Measurements from ENCODE around the gene KLK12.

The KLK12 gene

DNA sequence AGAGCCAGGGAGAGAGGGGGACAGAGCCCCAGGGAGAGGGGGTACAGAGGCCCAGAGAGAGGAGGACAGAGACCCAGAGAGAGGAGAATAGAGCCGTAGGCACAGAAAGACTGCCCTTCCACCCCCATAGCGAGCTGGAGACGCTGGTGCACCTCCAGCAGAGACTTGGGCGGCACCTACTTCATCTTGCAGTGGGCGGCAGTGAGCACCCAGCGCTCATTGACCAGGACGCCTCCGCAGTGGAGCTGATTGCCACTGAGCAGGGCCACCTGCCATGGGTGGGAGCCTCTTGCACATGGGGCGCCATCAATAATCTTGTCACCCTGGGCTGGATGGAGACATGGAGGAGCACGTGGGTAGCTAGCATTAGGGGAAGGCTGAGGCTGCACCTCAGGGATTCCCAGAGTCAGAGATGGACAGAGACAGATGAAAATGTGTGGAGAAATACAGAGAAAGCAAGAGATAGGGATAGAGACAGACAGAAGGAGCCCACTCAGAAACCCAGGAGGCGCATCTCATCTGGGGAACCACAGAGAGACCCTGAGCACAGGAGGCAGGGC is 53.1 kb downstream of the KLK12 start:
- no peak for DNase-seq (ENCODE audit: low read depth)

DNA sequence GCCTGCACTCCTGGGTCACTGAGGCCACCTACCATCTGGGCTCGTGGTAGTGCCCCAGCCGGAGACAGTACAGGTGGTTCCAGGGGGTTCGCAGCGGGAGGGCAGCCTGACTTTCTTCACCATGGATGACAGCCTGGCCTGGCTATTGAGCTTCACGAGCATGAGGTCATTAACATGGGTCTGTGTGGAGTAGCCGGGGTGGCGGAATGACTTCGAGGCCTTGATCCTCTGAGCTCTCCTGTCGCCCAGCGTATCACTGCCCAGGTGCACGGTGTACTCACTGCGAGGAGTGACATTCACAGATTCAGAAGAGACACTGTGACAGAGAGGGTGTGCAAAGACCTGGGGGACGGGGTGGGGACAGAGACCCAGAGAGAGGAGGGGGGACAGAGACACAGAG is 54.6 kb downstream of the KLK12 start:
- no peak for DNase-seq (ENCODE audit: low read depth)

DNA sequence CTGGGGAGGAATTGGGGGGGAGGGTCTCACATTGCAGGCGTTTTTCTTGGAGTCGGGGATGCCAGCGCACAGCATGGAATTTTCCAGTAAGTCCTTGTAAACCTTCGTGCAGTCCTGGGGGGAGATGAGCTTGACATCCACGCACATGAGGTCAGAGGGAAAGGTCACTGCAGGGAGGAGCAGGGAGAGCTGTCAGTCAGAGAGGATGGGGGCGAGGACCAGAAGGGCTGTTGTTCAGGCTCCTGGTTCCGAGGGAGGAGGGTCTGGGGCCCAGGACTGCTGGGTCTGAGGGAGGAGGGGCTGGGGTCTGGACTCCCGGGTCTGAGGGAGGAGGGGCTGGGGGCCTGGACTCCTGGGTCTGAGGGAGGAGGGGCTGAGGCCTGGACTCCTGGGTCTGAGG is 55.0 kb downstream of the KLK12 start:
- no peak for DNase-seq (ENCODE audit: low read depth)

Measured in activated gamma-delta T cell treated with anti-CD3 and anti-CD28 coated beads, Interleukin-2, amount 50 U/mL, for 16 hours (primary cell).